NB4 (cell line): ENCODE data around the gene FBN1.

Source experiments
- CTCF ChIP-seq: IDR thresholded peaks from one replicate; pipeline ENCODE4 v1.5.1; 2012; ENCODE audit warnings: low read depth, low read length
- MYC ChIP-seq: IDR thresholded peaks from 2 replicates; pipeline ENCODE4 v1.6.1; 2011; ENCODE audit warnings: low read depth, low read length
- TF ChIP-seq, protein P1 (sequence below): IDR thresholded peaks from 2 replicates; pipeline ENCODE4 v1.6.1; 2011; ENCODE audit warnings: low read depth, low read length

DNA sequence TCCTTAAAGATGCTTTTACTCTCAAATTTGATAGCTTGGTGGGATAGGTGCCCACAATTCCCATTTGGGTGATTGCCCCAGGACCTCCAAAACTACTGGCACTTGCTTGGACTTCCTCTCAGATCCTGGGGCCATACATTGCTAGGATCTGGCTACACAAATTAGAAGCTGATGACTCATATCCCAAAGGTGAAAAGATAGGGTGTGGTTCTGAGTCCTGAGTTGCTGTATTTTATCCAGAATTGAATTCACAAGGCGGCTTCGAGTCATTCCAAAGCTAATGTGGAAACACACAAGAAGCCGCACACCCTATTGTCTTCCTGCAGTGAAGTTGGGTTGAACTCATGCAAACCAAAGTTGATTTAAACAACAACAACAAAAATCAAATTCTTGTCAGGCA, 260.9 kb downstream of the FBN1 start:
- TF ChIP-seq CTCF (no peak), MYC (no peak)
- TF ChIP-seq, protein P1, sequence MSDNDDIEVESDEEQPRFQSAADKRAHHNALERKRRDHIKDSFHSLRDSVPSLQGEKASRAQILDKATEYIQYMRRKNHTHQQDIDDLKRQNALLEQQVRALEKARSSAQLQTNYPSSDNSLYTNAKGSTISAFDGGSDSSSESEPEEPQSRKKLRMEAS = no peak
